ENCODE results near the gene HMGN3.

Gene HMGN3

GRCh38 chr6:79232696-79233462 is 1.6 kb downstream of the HMGN3 start:
- H3K36me3 ChIP-seq (ENCODE audit: control insufficient read depth in 1 of 2, insufficient read depth in 2 of 2, low read length in 2 of 2): no peaks in the 10 kb centered on the region
- no peaks in the 10 kb centered on the region for H3K27me3 ChIP-seq (ENCODE audit: low read depth, low read length)
- H3K4me1 ChIP-seq (ENCODE audit: control insufficient read depth in 1 of 2, insufficient read depth in 2 of 2, low read length in 2 of 2): peaks cover 0 to 15% of the 10 kb centered on the region in 2 donors
- peak overlapping the region; percentile 92 to 100 for H3K4me3 ChIP-seq (ENCODE audit: low read depth in 1 of 2, low read length in 2 of 2)
- no peaks in the 10 kb centered on the region for H3K9me3 ChIP-seq (ENCODE audit: control insufficient read depth in 1 of 2, low read length in 2 of 2)
- H3K27ac ChIP-seq (ENCODE audit: low read length): peak overlapping the region; percentile 97

GRCh38 chr6:79231666-79232065 is 2.8 kb downstream of the HMGN3 start:
- no peaks in the 10 kb centered on the region for H3K36me3 ChIP-seq (ENCODE audit: control insufficient read depth in 1 of 2, insufficient read depth in 2 of 2, low read length in 2 of 2)
- peaks cover 0 to 15% of the 10 kb centered on the region in 2 donors for H3K4me1 ChIP-seq (ENCODE audit: control insufficient read depth in 1 of 2, insufficient read depth in 2 of 2, low read length in 2 of 2)
- H3K4me3 ChIP-seq (ENCODE audit: low read depth in 1 of 2, low read length in 2 of 2): no peak overlapping the region
- no peak overlapping the region for H3K27ac ChIP-seq (ENCODE audit: low read length)
- H3K9me3 ChIP-seq (ENCODE audit: control insufficient read depth in 1 of 2, low read length in 2 of 2): no peaks in the 10 kb centered on the region
- H3K27me3 ChIP-seq (ENCODE audit: low read depth, low read length): no peaks in the 10 kb centered on the region

- H3K9me3 ChIP-seq (ENCODE audit: control insufficient read depth in 1 of 2, low read length in 2 of 2): no peaks in the 10 kb centered on the region
- no peaks in the 10 kb centered on the region for H3K36me3 ChIP-seq (ENCODE audit: control insufficient read depth in 1 of 2, insufficient read depth in 2 of 2, low read length in 2 of 2)
- H3K4me1 ChIP-seq (ENCODE audit: control insufficient read depth in 1 of 2, insufficient read depth in 2 of 2, low read length in 2 of 2): peaks cover 0 to 15% of the 10 kb centered on the region in 2 donors
- no peak overlapping the region for H3K27ac ChIP-seq (ENCODE audit: low read length)
- H3K4me3 ChIP-seq (ENCODE audit: low read depth in 1 of 2, low read length in 2 of 2): no peak overlapping the region
- no peaks in the 10 kb centered on the region for H3K27me3 ChIP-seq (ENCODE audit: low read depth, low read length)
Measured at GRCh38 chr6:79231101-79231500, 3.4 kb downstream of the HMGN3 start.

- no peak overlapping the region for H3K27ac ChIP-seq (ENCODE audit: low read length)
- H3K9me3 ChIP-seq (ENCODE audit: control insufficient read depth in 1 of 2, low read length in 2 of 2): no peaks in the 10 kb centered on the region
- no peaks in the 10 kb centered on the region for H3K27me3 ChIP-seq (ENCODE audit: low read depth, low read length)
- no peak overlapping the region for H3K4me3 ChIP-seq (ENCODE audit: low read depth in 1 of 2, low read length in 2 of 2)
- peaks cover 0 to 20% of the 10 kb centered on the region in 2 donors for H3K4me1 ChIP-seq (ENCODE audit: control insufficient read depth in 1 of 2, insufficient read depth in 2 of 2, low read length in 2 of 2)
- H3K36me3 ChIP-seq (ENCODE audit: control insufficient read depth in 1 of 2, insufficient read depth in 2 of 2, low read length in 2 of 2): no peaks in the 10 kb centered on the region
Measured at GRCh38 chr6:79230149-79230548, 4.3 kb downstream of the HMGN3 start.

GRCh38 chr6:79227445-79227844 is 7.0 kb downstream of the HMGN3 start:
- no peaks in the 10 kb centered on the region for H3K27me3 ChIP-seq (ENCODE audit: low read depth, low read length)
- H3K4me1 ChIP-seq (ENCODE audit: control insufficient read depth in 1 of 2, insufficient read depth in 2 of 2, low read length in 2 of 2): peaks cover 0 to 10% of the 10 kb centered on the region in 2 donors
- H3K36me3 ChIP-seq (ENCODE audit: control insufficient read depth in 1 of 2, insufficient read depth in 2 of 2, low read length in 2 of 2): no peaks in the 10 kb centered on the region
- H3K4me3 ChIP-seq (ENCODE audit: low read depth in 1 of 2, low read length in 2 of 2): no peak overlapping the region
- H3K27ac ChIP-seq (ENCODE audit: low read length): no peak overlapping the region
- no peaks in the 10 kb centered on the region for H3K9me3 ChIP-seq (ENCODE audit: control insufficient read depth in 1 of 2, low read length in 2 of 2)

GRCh38 chr6:79226660-79227059 is 7.8 kb downstream of the HMGN3 start:
- H3K27ac ChIP-seq (ENCODE audit: low read length): no peak overlapping the region
- no peaks in the 10 kb centered on the region for H3K27me3 ChIP-seq (ENCODE audit: low read depth, low read length)
- no peak overlapping the region for H3K4me3 ChIP-seq (ENCODE audit: low read depth in 1 of 2, low read length in 2 of 2)
- H3K4me1 ChIP-seq (ENCODE audit: control insufficient read depth in 1 of 2, insufficient read depth in 2 of 2, low read length in 2 of 2): peaks cover 0 to 5% of the 10 kb centered on the region in 2 donors
- no peaks in the 10 kb centered on the region for H3K36me3 ChIP-seq (ENCODE audit: control insufficient read depth in 1 of 2, insufficient read depth in 2 of 2, low read length in 2 of 2)
- no peaks in the 10 kb centered on the region for H3K9me3 ChIP-seq (ENCODE audit: control insufficient read depth in 1 of 2, low read length in 2 of 2)

- H3K36me3 ChIP-seq (ENCODE audit: control insufficient read depth in 1 of 2, insufficient read depth in 2 of 2, low read length in 2 of 2): no peaks in the 10 kb centered on the region
- peaks cover 0 to 5% of the 10 kb centered on the region in 2 donors for H3K4me1 ChIP-seq (ENCODE audit: control insufficient read depth in 1 of 2, insufficient read depth in 2 of 2, low read length in 2 of 2)
- H3K4me3 ChIP-seq (ENCODE audit: low read depth in 1 of 2, low read length in 2 of 2): no peak overlapping the region
- H3K9me3 ChIP-seq (ENCODE audit: control insufficient read depth in 1 of 2, low read length in 2 of 2): no peaks in the 10 kb centered on the region
- no peaks in the 10 kb centered on the region for H3K27me3 ChIP-seq (ENCODE audit: low read depth, low read length)
- H3K27ac ChIP-seq (ENCODE audit: low read length): no peak overlapping the region
Measured at GRCh38 chr6:79225717-79226599, 8.5 kb downstream of the HMGN3 start.

- no peak overlapping the region for H3K27ac ChIP-seq (ENCODE audit: low read length)
- H3K4me1 ChIP-seq (ENCODE audit: control insufficient read depth in 1 of 2, insufficient read depth in 2 of 2, low read length in 2 of 2): peaks cover 0 to 5% of the 10 kb centered on the region in 2 donors
- H3K27me3 ChIP-seq (ENCODE audit: low read depth, low read length): no peaks in the 10 kb centered on the region
- no peak overlapping the region for H3K4me3 ChIP-seq (ENCODE audit: low read depth in 1 of 2, low read length in 2 of 2)
- no peaks in the 10 kb centered on the region for H3K36me3 ChIP-seq (ENCODE audit: control insufficient read depth in 1 of 2, insufficient read depth in 2 of 2, low read length in 2 of 2)
- H3K9me3 ChIP-seq (ENCODE audit: control insufficient read depth in 1 of 2, low read length in 2 of 2): no peaks in the 10 kb centered on the region
Measured at GRCh38 chr6:79223611-79224404, 10.7 kb downstream of the HMGN3 start.

- Histone ChIP-seq H3K9me3 (ENCODE audit: control insufficient read depth in 1 of 2, low read length in 2 of 2) (no peaks in the 10 kb centered on the region), H3K36me3 (ENCODE audit: control insufficient read depth in 1 of 2, insufficient read depth in 2 of 2, low read length in 2 of 2) (no peaks in the 10 kb centered on the region), H3K27me3 (ENCODE audit: low read depth, low read length) (no peaks in the 10 kb centered on the region), H3K27ac (ENCODE audit: low read length) (no peak overlapping the region), H3K4me1 (ENCODE audit: control insufficient read depth in 1 of 2, insufficient read depth in 2 of 2, low read length in 2 of 2) (peaks cover 0 to 5% of the 10 kb centered on the region in 2 donors), H3K4me3 (ENCODE audit: low read depth in 1 of 2, low read length in 2 of 2) (no peak overlapping the region)
Measured at GRCh38 chr6:79215213-79215824, 19.2 kb downstream of the HMGN3 start.

GRCh38 chr6:79212859-79213258 is 21.6 kb downstream of the HMGN3 start:
- H3K4me1 ChIP-seq (ENCODE audit: control insufficient read depth in 1 of 2, insufficient read depth in 2 of 2, low read length in 2 of 2): peaks cover 0 to 4% of the 10 kb centered on the region in 2 donors
- H3K27me3 ChIP-seq (ENCODE audit: low read depth, low read length): no peaks in the 10 kb centered on the region

More at GRCh38 chr6:79212859-79213258, 21.6 kb downstream of the HMGN3 start:
- Histone ChIP-seq H3K9me3 (ENCODE audit: control insufficient read depth in 1 of 2, low read length in 2 of 2) (no peaks in the 10 kb centered on the region), H3K27ac (ENCODE audit: low read length) (no peak overlapping the region), H3K36me3 (ENCODE audit: control insufficient read depth in 1 of 2, insufficient read depth in 2 of 2, low read length in 2 of 2) (peaks cover 0 to under 1% of the 10 kb centered on the region in 2 donors), H3K4me3 (ENCODE audit: low read depth in 1 of 2, low read length in 2 of 2) (no peak overlapping the region)
